GM12878 (cell line): ENCODE measurements around the gene CABLES1.

Experiments used
- NR2F1 ChIP-seq: fragments of 450-650 bp; conservative IDR thresholded peaks from 2 replicates; pipeline ENCODE4 v1.6.1; 2017; ENCODE audit warnings: mild to moderate bottlenecking
- POLR2AphosphoS5 ChIP-seq: IDR thresholded peaks from 2 replicates; pipeline ENCODE4 v1.6.1; 2011; ENCODE audit warnings: mild to moderate bottlenecking, low read length, inconsistent platforms
- SMAD1 ChIP-seq: fragments of 450-650 bp; IDR thresholded peaks from 2 replicates; pipeline ENCODE4 v1.6.1; 2018; ENCODE audit warnings: mild to moderate bottlenecking, low read depth; ENCODE audit not compliant: partially characterized antibody
- SREBF1 ChIP-seq: IDR thresholded peaks from 2 replicates; pipeline ENCODE4 v1.6.1; 2012; ENCODE audit warnings: mild to moderate bottlenecking, low read length
- ZSCAN29 ChIP-seq: fragments of 450-650 bp; IDR thresholded peaks from 2 replicates; pipeline ENCODE4 v1.6.1; 2017; ENCODE audit warnings: mild to moderate bottlenecking, moderate library complexity
- TF ChIP-seq, protein P1 (sequence below), 3 experiments: IDR thresholded peaks in 2 of 3; conservative IDR thresholded peaks in 1 of 3; 2 replicates each; pipeline ENCODE4 v1.5.1; 2011; ENCODE audit warnings: low read depth in 3 of 3, low read length in 3 of 3, mild to moderate bottlenecking in 3 of 3, control low read depth in 2 of 3, moderate library complexity in 2 of 3, inconsistent platforms in 1 of 3, mixed read lengths in 1 of 3; ENCODE audit not compliant: control insufficient read depth in 2 of 3, insufficient read depth in 1 of 3; ENCODE audit errors: extremely low read depth in 1 of 3

DNA sequence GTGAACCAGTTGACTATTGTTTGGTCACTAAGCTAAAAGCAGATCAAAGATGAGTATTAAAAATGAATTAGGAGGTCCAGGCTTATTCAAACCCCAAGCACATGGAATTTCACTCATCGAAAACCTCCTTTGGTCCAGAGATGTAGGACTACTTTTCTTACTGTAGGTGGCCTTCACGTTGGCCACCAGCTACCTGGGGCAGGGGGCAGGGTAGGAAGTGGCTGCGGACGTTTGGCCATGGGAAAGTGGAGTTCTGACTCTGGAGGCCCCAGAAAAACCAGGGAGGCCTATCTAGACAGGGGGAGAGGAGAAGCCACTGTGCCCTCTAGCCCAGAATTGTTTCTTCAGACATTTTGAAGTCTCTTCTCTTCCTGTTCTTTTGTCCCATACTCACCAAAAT, 31.8 kb upstream of the CABLES1 start:
- TF ChIP-seq SREBF1 (no peak), NR2F1 (no peak), SMAD1 (no peak), ZSCAN29 (no peak), POLR2AphosphoS5 (no peak)
- TF ChIP-seq, protein P1, sequence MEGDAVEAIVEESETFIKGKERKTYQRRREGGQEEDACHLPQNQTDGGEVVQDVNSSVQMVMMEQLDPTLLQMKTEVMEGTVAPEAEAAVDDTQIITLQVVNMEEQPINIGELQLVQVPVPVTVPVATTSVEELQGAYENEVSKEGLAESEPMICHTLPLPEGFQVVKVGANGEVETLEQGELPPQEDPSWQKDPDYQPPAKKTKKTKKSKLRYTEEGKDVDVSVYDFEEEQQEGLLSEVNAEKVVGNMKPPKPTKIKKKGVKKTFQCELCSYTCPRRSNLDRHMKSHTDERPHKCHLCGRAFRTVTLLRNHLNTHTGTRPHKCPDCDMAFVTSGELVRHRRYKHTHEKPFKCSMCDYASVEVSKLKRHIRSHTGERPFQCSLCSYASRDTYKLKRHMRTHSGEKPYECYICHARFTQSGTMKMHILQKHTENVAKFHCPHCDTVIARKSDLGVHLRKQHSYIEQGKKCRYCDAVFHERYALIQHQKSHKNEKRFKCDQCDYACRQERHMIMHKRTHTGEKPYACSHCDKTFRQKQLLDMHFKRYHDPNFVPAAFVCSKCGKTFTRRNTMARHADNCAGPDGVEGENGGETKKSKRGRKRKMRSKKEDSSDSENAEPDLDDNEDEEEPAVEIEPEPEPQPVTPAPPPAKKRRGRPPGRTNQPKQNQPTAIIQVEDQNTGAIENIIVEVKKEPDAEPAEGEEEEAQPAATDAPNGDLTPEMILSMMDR (IDR thresholded peaks at IDR 0.05 in 2 of 3, conservative IDR thresholded peaks at IDR 0.05 in 1 of 3; ENCODE audit: control insufficient read depth in 2 of 3, extremely low read depth in 1 of 3, insufficient read depth in 1 of 3, low read depth in 3 of 3, low read length in 3 of 3) = no peak
